Measurements from ENCODE around the gene METRN.

The METRN gene

GRCh38 chr16:764184-764750, 49.3 kb downstream of the METRN start:
- H3K4me3 ChIP-seq (ENCODE audit: low read depth, low read length): no peak overlapping the region
- TF ChIP-seq CTCF (IDR thresholded peaks at IDR 0.05; ENCODE audit: low read depth, low read length, missing control alignments): no peak
- DNase-seq (ENCODE audit: low read depth): no peak
- in situ Hi-C loops (cut with HindIII; ENCODE audit: low sequenced_read_pairs): no loop called here

- TF ChIP-seq CTCF (IDR thresholded peaks at IDR 0.05; ENCODE audit: low read depth, low read length, missing control alignments): no peak
- DNase-seq (ENCODE audit: low read depth): no peak
- in situ Hi-C loops (cut with HindIII; ENCODE audit: low sequenced_read_pairs): no loop called here
- H3K4me3 ChIP-seq (ENCODE audit: low read depth, low read length): no peak overlapping the region
These were observed 50.0 kb downstream of the METRN start for GRCh38 chr16:764848-765487.

- in situ Hi-C loops (cut with HindIII; ENCODE audit: low sequenced_read_pairs): no loop called here
- no peak for TF ChIP-seq CTCF (IDR thresholded peaks at IDR 0.05; ENCODE audit: low read depth, low read length, missing control alignments)
- no peak overlapping the region for H3K4me3 ChIP-seq (ENCODE audit: low read depth, low read length)
- no peak for DNase-seq (ENCODE audit: low read depth)
These were observed 50.6 kb downstream of the METRN start for GRCh38 chr16:765488-765865.

GRCh38 chr16:766008-766819, 51.3 kb downstream of the METRN start:
- DNase-seq (ENCODE audit: low read depth): no peak
- TF ChIP-seq CTCF (IDR thresholded peaks at IDR 0.05; ENCODE audit: low read depth, low read length, missing control alignments): no peak
- no peak overlapping the region for H3K4me3 ChIP-seq (ENCODE audit: low read depth, low read length)
- in situ Hi-C loops (cut with HindIII; ENCODE audit: low sequenced_read_pairs): no loop called here

GRCh38 chr16:766820-767640, 52.1 kb downstream of the METRN start:
- no peak for TF ChIP-seq CTCF (IDR thresholded peaks at IDR 0.05; ENCODE audit: low read depth, low read length, missing control alignments)
- H3K4me3 ChIP-seq (ENCODE audit: low read depth, low read length): no peak overlapping the region
- no peak for DNase-seq (ENCODE audit: low read depth)
- in situ Hi-C loops (cut with HindIII; ENCODE audit: low sequenced_read_pairs): no loop called here

GRCh38 chr16:767743-768235, 52.9 kb downstream of the METRN start:
- H3K4me3 ChIP-seq (ENCODE audit: low read depth, low read length): no peak overlapping the region
- no peak for TF ChIP-seq CTCF (IDR thresholded peaks at IDR 0.05; ENCODE audit: low read depth, low read length, missing control alignments)
- no peak for DNase-seq (ENCODE audit: low read depth)
- in situ Hi-C loops (cut with HindIII; ENCODE audit: low sequenced_read_pairs): no loop called here
